ENCODE data around the gene EPSTI1. TPM values are rescaled to one million over a fixed set of nuclear protein-coding genes. Genes with fewer than 3 reads are reported as not detected.
A peak's percentile ranks its signal among the peaks of the same experiment; 100 is the strongest.

The EPSTI1 gene
- total RNA-seq, 1 donor from 2014 or later: 24.7 TPM

DNA sequence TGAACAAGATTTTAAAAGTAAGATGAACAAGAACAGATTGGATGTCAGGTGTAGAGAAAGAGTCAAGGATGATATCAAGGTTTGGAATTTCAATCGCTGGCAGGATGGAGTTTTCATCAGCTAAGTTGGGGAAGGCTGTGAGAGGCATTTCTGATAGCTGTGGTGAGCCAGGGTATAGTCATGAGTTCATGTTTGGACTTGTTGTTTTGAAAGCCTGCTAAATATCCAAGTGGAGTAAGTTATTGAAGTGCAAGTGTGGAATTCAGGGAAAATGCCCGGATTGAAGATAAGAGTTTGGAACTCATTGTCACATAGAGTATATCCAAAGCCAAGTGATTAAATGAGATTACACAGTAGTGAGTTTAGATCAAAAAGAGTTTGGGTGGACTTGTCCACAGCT lies 11.0 kb upstream of the EPSTI1 start:
- Histone ChIP-seq H3K4me3 (no peak overlapping the region), H3K27me3 (no peaks in the 10 kb centered on the region), H3K36me3 (no peaks in the 10 kb centered on the region), H3K4me1 (peaks cover 3% of the 10 kb centered on the region), H3K27ac (no peak overlapping the region), H3K9me3 (no peaks in the 10 kb centered on the region)
- ATAC-seq (no peak), DNase-seq (no peak)
- TF ChIP-seq, protein P1, sequence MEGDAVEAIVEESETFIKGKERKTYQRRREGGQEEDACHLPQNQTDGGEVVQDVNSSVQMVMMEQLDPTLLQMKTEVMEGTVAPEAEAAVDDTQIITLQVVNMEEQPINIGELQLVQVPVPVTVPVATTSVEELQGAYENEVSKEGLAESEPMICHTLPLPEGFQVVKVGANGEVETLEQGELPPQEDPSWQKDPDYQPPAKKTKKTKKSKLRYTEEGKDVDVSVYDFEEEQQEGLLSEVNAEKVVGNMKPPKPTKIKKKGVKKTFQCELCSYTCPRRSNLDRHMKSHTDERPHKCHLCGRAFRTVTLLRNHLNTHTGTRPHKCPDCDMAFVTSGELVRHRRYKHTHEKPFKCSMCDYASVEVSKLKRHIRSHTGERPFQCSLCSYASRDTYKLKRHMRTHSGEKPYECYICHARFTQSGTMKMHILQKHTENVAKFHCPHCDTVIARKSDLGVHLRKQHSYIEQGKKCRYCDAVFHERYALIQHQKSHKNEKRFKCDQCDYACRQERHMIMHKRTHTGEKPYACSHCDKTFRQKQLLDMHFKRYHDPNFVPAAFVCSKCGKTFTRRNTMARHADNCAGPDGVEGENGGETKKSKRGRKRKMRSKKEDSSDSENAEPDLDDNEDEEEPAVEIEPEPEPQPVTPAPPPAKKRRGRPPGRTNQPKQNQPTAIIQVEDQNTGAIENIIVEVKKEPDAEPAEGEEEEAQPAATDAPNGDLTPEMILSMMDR (IDR thresholded peaks at IDR 0.05): no peak
- intact Hi-C loops (cut with DNase I): no loop called here

- Histone ChIP-seq H3K27me3 (no peaks in the 10 kb centered on the region), H3K4me3 (no peak overlapping the region), H3K27ac (no peak overlapping the region), H3K36me3 (no peaks in the 10 kb centered on the region), H3K9me3 (no peaks in the 10 kb centered on the region), H3K4me1 (peaks cover 6% of the 10 kb centered on the region)
- intact Hi-C loops (cut with DNase I): no loop called here
- no peak for DNase-seq
- no peak for ATAC-seq
- TF ChIP-seq, protein P1 (IDR thresholded peaks at IDR 0.05): no peak
Observed at GRCh38 chr13:43002021-43002420, 10.0 kb upstream of the EPSTI1 start.

- intact Hi-C loops (cut with DNase I): no loop called here
- H3K9me3 ChIP-seq: no peaks in the 10 kb centered on the region
- no peak overlapping the region for H3K4me3 ChIP-seq
- peaks cover 5% of the 10 kb centered on the region for H3K4me1 ChIP-seq
- DNase-seq (no peak), ATAC-seq (peak; percentile 22)
- no peaks in the 10 kb centered on the region for H3K27me3 ChIP-seq
- H3K27ac ChIP-seq: no peak overlapping the region
- TF ChIP-seq, protein P1 (IDR thresholded peaks at IDR 0.05): no peak
- H3K36me3 ChIP-seq: no peaks in the 10 kb centered on the region
Observed at GRCh38 chr13:43000676-43001075, 8.6 kb upstream of the EPSTI1 start.

GRCh38 chr13:42999491-42999890 lies 7.5 kb upstream of the EPSTI1 start:
- ATAC-seq: no peak
- TF ChIP-seq, protein P1 (IDR thresholded peaks at IDR 0.05): no peak
- Histone ChIP-seq H3K4me3 (no peak overlapping the region), H3K4me1 (peaks cover 5% of the 10 kb centered on the region), H3K27me3 (no peaks in the 10 kb centered on the region), H3K9me3 (no peaks in the 10 kb centered on the region), H3K36me3 (no peaks in the 10 kb centered on the region), H3K27ac (no peak overlapping the region)
- no peak for DNase-seq
- intact Hi-C loops (cut with DNase I): no loop called here

GRCh38 chr13:42997381-42997780 lies 5.3 kb upstream of the EPSTI1 start:
- peaks cover 5% of the 10 kb centered on the region for H3K4me1 ChIP-seq
- no peaks in the 10 kb centered on the region for H3K9me3 ChIP-seq
- TF ChIP-seq, protein P1 (IDR thresholded peaks at IDR 0.05): no peak
- H3K27me3 ChIP-seq: no peaks in the 10 kb centered on the region
- intact Hi-C loops (cut with DNase I): no loop called here
- H3K27ac ChIP-seq: no peak overlapping the region
- no peak overlapping the region for H3K4me3 ChIP-seq
- no peak for ATAC-seq
- DNase-seq: no peak
- no peaks in the 10 kb centered on the region for H3K36me3 ChIP-seq

DNA sequence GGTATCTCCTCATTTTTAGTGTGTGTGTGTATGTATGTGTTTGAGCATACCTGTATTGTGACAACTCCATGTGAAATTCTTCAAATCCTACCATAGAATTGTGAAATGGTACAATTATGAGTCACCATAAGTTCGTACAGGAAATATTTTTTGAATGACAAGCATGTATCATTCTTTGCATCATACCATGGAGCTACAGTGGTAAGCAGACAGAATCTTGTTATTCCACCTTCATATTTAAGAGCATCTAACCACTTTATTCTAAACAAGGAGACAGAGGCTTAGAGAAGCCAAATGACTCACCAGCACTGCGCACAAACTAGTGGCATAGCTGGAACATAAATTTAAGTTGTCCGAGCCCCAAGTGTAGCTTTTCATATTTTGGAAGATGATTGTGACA lies 4.5 kb upstream of the EPSTI1 start:
- intact Hi-C loops (cut with DNase I): no loop called here

More for the DNA sequence above, 4.5 kb upstream of the EPSTI1 start:
- DNase-seq (no peak), ATAC-seq (peak; percentile 5)
- no peaks in the 10 kb centered on the region for H3K27me3 ChIP-seq
- H3K4me3 ChIP-seq: no peak overlapping the region
- no peaks in the 10 kb centered on the region for H3K36me3 ChIP-seq
- no peak overlapping the region for H3K27ac ChIP-seq
- TF ChIP-seq, protein P1 (IDR thresholded peaks at IDR 0.05): no peak
- H3K4me1 ChIP-seq: peaks cover 5% of the 10 kb centered on the region
- H3K9me3 ChIP-seq: no peaks in the 10 kb centered on the region
